ENCODE measurements around the gene PON2. TPM values are rescaled to one million over a fixed set of nuclear protein-coding genes. Genes with fewer than 3 reads are reported as not detected.

PON2 gene
- total RNA-seq, result 33.9 and 52.8 TPM in 2 replicates

DNA sequence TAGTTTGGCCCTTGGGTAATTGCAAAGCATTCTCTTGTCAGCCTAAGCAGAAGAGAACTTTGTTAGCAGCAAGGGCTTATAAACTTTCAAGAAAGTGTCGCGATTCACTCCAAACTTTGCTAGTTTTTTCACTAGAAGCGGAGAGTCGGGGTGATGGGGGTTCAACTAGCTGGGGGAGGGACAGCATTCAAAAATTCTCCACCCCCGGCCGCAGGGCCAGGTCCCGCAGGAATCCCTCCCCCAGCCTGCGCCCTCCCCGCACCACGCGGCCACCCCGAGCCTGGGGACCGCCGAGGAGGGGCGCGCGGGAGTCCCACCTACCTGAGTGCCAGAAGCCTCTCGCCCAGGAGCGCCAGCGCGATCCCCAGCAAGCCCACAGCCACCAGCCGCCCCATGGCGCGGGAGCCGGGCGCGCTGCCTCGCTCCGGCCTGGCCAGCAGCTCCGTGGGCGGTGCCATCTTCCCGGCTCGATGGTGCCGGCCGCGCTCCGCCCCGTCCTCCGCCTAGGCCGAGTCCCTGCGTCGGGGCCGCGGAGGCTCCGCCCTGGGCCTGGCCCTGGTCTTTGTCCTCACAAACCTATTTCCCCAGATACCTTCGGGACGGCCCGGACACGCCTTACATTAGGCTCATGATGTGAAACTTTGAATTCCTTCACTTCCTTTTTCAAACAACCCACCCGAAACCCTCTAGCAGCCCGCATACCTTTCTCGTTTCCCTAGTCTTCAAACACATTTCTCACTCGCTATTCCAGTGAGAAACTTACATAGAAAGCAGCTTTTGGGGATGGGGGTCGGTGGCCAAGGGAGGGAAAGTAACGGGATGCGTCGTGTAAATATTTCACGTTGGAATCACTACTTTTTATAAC lies at the start of gene PON2:
Gene PON2, minus strand, starts transcription at position 472 of the 865 bp plus-strand sequence. Its CDS starts 77 bp downstream, at position 395.

DNA sequence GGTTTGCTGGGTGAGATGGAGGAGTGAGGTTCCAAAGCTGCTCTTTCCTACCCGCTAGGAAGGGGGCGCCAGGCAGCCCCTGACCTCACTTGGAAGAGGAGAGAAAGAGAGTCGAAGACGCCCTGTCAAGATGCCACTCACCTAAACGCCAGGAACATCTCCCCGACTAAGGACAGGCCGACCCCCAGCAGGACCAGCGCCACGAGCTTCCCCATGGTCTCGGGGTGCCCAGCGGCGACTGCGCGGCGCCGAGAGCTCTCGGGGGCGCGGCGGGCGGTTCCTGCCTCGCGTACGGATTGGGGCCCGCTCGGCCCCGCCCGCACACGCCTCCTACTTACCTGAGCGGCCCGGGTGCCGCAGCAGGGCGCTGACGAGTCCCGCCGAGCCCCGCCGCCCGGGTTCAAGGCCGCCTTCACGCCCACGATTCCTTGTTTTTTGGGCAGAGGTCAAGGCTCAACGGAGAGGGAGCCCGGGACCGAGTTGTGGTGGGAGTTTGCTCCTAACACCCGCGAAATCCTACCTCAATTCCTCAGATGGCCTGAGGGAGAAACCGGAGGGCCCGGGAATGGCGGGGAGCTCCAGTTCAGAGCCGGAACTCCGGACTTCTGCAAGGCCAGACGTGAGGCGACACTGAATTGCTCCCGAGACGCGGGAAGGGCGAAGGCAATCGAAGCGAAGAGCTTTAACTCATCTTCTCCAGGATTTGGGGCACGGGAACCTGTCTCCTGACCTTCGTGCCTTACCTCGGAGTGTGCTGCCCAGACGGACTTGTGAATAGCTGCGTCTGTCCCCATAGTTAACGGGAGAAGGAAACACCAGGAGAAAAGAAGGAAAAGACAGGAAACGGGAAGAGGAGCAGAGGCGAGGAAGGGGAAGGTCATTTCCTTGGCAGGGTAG lies 38.4 kb downstream of the PON2 start, which contains the start of gene PON3:
Gene PON3, minus strand, starts transcription at position 240 of the 897 bp plus-strand sequence. Its CDS starts 25 bp downstream, at position 215.

Other genes starting within 250 kb of the PON2 start
- gene PON1, start 110.5 kb downstream of the PON2 start, total RNA-seq, result not detected in 2 replicates
- gene PON3, start 38.7 kb downstream of the PON2 start, total RNA-seq, result not detected in 2 replicates
- gene ASB4, start 50.9 kb upstream of the PON2 start, total RNA-seq, result not detected in 2 replicates
- gene PDK4, start 161.5 kb upstream of the PON2 start, total RNA-seq, result under 0.01 TPM in 1 of 2 replicates, not detected in the other

Measured in placental pericyte (primary cell).